Measurements from ENCODE around the gene TGDS.

DNA sequence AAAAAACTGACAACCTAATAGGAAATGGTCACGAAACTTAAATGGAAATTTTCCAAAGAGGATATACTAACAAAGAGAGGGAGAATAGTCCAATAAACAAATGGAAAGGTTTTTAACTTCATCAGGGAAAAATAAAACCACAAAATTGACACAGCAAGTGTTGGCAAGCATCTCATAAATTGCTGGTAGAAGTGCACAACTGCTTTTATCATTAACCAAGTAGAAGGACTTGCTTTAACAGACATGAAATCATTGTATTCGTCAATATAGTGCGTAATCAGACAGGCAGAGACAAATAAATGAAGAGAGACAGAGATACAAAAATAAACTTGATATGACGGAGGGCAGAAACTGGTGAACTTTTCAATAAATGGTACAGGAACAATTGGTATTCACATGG lies 7.4 kb downstream of the TGDS start:
- TF ChIP-seq EZH2phosphoT487 (IDR thresholded peaks at IDR 0.05; ENCODE audit: low read length), result no peak
- TF ChIP-seq, protein P1, sequence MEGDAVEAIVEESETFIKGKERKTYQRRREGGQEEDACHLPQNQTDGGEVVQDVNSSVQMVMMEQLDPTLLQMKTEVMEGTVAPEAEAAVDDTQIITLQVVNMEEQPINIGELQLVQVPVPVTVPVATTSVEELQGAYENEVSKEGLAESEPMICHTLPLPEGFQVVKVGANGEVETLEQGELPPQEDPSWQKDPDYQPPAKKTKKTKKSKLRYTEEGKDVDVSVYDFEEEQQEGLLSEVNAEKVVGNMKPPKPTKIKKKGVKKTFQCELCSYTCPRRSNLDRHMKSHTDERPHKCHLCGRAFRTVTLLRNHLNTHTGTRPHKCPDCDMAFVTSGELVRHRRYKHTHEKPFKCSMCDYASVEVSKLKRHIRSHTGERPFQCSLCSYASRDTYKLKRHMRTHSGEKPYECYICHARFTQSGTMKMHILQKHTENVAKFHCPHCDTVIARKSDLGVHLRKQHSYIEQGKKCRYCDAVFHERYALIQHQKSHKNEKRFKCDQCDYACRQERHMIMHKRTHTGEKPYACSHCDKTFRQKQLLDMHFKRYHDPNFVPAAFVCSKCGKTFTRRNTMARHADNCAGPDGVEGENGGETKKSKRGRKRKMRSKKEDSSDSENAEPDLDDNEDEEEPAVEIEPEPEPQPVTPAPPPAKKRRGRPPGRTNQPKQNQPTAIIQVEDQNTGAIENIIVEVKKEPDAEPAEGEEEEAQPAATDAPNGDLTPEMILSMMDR (IDR thresholded peaks at IDR 0.05; ENCODE audit: low read length), result no peak

Data from MM.1S (cell line).